Pons (tissue), 1 donor: ENCODE results near the gene ZBTB20.

Experiments
- DNase-seq: peaks from one replicate; pipeline ENCODE4 v3.0.0-alpha.2; 2016; ENCODE audit warnings: low spot score

The ZBTB20 gene

DNA sequence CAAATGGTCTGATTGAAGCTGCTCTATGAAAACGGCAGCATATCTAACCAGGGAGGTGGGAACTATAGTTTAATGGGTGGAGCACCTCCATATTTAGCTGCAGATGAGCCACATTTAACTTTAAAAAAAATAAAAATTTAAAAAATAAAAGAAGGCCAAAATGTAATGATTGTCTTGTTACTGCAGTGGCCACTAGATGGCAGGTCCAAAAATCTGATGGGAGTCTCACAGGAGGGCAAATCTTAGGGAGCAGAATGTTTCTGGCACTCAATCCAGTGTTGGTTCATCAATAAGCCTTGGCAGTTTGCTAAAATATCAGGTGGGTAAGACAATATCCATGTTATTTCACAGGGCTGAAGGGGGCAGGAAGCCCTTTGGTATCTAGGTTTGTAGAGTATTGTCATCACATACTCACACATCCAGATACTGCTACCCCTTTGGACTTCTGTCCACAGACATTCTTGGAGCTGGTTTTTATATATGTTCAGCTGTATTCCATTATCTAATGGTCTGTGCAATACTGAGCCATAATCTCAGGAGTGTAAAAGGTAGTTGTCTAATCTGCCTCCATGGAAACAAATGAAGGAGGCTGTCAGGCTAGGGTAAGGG, 619.9 kb downstream of the ZBTB20 start:
- DNase-seq: peak; percentile 14

DNA sequence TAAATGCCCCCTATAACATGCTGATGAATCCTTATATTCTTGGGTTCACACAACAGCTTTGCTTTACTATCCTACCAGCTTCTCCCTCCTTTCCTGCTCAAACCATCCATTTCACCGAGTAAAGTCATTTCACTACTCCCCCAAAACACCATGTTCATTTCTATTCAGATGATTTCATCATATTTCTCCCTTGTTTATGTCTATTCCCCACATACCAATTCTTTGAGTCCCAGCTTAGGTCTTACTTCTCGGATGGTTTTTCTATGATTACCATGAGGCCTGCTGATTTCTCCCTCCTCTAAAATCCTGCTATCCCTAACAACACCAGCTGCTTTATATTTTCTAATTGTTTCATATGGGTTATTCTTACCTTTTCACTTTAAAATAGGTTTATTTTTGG, 621.8 kb downstream of the ZBTB20 start:
- DNase-seq: no peak

DNA sequence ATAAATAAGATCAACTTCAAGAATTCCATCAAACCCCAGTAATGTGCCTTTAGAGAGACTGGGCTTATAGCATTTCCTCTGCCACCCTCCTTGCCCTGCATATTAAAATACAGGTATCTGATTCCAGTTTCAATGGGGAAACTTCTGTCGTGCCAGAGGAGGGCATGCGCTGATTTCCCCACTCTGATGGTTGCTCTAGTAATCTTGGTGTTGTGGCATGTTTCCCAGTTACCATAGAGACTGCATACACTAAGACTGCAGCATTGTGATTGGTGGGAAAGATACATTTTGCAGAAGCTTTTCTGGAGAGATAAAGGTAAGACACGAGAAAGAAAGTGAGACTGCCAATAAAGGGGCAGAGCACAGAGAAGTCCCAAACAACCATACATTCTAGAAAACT, 627.7 kb downstream of the ZBTB20 start:
- peak; percentile 27 for DNase-seq

DNA sequence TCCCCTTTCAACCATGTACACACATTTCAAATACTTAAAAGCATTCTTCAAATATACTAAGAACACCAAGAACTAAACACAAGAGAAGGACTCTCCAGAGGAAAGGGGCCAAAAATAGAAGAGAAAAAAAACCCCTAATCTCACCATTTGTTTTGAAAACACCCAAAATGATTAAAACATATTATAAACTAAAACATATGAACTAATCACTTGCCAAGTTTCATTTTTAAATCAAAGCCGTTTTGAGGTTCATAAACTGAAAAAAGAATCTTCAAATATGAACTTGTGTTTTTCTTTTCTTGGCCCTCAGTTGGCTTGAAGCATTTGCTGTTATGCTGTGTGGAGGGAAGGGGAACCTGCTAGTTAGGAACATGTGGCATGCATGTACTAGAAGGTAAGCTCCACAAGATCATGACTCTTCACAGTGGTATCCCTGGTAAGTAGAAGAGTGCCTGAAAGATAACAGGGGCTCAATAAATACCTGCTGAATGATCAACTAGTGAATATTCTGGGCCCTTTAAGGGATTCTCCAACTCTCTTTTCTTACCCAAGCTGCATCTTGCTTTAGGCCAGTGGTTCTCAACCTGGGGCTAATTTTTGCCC, 628.8 kb downstream of the ZBTB20 start:
- no peak for DNase-seq

DNA sequence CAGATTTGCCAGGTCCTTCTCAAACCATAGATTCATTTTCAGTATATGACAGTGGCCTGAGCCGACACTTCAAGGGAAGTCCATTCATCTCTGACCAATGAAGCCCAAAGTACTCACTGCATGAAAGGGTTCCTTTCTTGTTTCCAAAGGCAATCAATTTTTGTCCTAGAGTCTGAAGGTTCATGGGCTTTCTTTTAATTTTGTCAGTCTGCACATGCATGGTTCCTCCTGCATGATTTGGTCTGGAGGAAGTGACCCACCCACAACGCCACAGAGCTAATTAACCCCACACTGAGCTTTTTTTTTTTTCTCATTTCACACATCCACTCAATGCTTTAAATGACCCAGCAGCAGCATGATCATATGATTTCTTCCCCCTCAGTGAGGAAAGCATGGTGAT, 636.9 kb downstream of the ZBTB20 start:
- no peak for DNase-seq

DNA sequence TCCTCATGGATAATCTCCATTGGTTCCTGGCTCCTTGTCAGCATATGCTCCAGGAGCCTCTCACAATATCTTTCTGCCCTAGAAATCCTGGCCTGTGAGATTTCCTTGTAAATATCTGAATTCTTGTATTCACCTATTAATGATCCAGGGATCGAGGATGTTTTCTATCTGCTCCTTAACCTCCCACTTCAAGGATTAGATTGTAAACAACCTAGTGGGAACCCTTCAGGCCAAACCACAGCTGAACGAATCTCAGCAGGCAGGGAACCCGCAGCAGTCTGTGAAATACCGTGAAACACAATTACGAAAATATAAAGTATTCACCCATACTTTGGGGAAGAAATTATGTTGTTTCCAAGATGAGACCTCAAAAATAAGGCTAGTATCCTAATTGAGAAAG, 637.3 kb downstream of the ZBTB20 start:
- no peak for DNase-seq

DNA sequence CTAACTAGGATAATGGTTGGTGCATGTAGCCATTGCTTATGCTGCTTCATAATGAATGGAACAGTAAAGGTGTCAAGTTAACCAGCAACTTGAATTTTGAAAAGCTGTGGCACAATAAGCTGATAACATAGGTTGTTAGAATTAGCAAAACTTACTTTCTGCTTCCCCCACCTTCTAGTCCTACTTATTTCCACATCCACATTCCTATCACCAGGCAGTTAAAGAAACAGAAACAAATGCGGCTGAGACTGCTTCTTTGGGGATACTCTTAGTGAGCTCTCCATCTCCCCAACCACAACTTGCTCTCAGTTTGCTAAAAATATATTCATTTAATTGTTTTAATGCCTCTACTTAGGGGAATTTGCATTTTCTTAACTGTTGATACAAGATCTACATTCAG, 638.1 kb downstream of the ZBTB20 start:
- no peak for DNase-seq

DNA sequence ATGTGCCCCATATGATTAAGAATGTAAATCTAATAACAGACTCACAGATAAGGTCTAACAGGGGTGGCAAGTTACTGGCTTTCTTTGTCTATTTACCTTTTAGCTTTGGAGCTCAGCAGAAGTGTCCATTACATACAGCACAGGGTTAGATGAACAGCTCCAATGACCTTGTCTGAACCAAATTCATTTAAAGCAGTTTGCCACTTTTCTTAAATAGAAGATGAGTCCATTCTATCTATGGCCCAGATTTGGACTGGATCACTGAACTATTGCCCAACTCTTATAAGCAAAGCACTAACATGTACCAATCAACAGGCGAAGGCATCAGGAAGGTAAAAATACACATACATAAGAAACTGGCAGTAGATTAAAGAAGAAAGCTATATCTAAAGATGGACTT, 638.9 kb downstream of the ZBTB20 start:
- no peak for DNase-seq

DNA sequence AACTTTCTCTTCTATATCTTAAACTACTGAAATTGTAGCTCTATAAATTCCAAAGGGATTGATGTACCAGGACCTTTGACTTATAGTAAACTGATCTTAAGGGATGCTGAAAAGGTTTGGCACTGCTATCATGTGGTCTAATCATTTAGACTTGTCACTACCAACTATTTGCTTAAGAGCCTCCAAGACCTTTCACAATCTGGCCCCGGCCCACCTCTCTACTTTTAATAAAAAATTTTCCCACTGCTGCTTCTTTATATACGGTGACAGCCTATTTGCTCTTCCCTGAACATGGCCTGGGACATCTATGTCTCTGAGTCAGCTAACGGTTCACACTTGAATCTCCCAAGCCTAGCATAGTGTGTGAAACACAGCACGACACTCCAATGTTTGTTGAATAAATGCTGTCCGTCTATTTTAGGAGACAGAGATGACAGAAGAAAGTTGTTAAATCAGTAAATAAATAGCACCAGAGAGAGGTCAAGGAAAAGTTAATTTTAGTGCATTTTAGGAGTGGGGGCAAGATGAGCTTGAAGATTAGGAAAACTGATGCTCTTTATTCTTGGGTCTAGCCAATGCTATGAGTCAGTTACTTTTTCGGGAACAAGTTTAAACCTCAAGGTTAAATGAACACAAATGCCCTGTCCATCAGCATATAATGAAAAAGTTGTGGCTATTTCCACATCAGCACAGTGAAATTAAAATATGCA, 640.3 kb downstream of the ZBTB20 start:
- no peak for DNase-seq

DNA sequence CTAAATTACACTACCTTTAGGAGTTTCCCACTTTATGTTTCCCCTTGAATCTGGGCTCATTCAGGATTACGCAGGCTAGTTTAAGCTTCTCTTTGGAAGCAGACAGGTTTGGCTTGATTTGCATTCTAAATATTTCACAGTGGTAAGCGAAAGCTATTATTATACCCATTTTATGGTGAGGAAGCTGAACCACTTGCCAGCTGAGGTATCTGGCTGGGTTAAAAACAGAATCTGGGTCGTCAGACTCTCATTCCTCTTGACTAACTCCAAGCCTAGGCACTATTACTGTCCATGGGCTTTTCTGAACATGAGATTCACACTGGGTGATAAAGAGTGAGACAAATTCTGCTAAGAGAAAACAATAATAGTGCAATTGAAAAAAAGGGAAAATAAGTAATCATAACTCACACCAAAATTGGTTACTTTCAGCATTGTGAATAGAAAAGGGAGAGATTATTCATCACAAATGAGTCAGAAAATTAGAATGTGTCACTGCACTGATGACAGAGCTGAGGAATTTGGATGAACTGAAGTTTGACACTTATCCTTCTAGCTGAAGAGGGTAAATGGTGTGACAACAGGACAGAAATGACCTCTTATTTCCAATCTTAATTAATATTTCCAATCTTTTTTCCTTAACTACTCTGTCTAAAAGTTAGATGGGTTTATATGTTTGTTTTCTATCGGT, 642.0 kb downstream of the ZBTB20 start:
- no peak for DNase-seq

DNA sequence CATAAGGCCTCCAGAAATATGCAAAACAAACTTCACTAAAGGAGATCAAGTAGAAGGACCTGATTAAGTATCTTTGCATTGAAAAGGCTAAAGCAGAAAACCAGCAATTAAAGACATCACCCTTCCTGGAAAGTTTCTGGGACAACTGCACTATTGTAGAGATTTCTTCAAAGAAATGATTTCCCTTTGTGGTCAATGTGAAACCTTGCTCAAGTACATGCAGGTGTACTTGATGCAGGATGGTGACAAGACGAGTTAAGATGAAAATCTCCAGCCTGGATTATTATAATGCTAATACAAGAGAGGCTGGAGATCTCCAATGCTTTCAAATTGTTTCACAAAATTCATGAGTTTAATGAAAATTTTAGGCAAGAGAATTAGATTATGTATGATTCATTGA, 644.9 kb downstream of the ZBTB20 start:
- no peak for DNase-seq

DNA sequence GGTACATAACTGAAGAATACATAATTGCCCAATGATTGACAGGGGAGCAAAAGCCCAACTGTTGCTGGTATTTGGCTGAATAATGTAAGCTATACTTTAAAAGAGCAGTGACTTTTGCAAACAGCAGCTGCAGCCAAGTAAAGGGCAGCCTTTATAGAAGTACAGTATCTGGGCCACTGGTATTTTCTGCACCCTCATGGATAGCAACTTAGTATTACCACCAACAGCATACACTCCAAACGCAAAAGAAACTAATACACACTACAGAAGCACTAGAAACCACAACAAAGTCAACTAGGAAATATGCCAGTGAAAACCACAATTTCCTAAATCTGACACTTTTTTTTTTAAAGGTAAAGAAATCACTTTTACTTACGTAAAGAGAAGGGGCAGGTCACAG, 647.1 kb downstream of the ZBTB20 start:
- DNase-seq: no peak

DNA sequence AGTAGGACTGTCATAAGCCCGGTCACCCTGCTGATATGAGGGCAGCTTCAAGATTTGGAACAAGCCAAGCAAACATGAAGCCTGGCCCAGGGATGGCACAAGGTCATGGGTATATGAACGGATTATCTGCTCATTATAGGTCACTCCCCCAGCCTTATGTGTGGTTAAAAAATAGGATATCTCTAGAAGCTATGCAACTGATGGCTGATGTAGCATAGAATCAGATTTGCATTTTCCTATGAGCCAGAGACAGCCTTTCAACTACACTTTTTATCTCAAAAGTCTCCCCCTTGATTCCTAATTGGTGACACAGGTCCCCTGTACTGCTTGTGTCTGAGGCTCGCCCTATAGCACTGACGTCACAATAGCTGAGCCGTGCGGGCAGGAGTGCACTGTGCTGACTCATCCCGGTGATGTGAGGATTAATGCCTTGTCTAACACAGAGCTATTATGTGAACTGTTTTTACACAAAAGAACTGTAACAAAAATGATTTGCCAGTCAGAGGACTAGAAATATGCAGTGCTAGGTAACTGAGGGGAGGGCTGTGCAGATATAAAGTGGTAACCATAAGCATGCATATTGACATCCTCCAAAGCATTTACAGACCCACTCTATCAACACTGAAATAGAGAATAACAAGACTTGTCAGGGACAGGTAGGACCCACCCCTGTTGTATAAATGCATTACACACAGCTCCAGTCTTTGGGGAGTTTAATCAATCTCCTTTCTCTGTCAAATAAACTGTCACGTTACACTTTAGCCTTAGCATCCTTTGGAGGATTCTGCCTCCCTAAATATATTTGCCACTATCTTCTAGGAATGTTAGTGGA, 648.3 kb downstream of the ZBTB20 start:
- peak; percentile 65 for DNase-seq

DNA sequence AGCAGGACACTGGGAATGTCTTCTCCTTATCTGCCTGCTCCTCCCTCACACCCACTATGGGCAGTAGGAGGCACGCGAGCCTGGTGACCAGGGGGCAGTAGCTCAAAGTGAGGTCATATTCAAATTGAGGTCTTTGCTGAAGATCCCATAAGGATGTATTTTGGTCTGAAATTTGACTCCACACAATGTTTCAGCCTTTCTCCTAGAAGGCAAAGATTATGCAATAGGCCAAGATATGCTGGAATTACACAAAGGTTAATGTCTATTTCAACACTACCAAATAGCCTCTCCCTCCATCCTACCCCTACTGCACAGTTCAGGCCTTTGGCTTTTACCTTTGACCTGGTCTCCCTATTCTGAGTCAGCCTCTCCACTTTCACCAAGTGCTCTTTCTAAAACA, 650.2 kb downstream of the ZBTB20 start:
- DNase-seq: no peak

DNA sequence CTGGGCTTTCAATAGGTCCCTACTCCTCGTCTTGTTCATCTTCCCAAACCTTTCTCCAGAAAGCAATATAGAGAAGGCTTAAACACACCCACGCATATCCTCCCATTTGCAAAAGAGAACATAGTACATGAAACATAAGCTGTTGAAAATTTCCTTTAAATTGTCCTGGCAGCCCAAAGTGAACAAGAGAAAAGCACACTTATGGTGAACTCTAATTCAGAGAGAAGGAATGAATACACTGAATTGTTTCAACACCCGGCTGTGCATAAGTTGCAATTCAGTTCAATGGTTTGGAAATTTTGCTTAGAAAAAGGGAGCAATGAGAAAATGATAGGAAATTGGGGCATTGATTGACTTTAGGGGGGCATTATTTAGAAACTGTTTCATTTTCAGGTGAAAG, 650.6 kb downstream of the ZBTB20 start:
- peak; percentile 17 for DNase-seq

DNA sequence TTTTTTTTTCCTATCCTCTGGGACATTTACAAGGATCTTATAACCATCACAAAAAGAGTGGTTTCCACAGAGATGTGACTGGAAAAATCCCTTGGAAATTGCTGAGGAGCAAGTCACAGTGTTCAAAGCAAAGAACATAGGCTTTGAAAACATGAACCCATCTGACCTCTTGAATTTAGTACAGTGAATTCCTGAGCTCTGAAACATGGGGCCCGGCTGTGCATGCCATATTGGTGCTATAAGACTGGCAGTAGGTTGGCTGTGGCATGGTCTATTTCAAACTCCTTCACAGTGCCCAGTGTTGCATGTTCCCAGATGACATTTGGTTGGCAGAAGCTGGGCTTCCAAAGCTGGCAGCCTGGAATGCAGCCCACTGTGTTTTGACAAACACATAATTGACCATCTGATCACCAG, 651.1 kb downstream of the ZBTB20 start:
- peak; percentile 12 for DNase-seq

DNA sequence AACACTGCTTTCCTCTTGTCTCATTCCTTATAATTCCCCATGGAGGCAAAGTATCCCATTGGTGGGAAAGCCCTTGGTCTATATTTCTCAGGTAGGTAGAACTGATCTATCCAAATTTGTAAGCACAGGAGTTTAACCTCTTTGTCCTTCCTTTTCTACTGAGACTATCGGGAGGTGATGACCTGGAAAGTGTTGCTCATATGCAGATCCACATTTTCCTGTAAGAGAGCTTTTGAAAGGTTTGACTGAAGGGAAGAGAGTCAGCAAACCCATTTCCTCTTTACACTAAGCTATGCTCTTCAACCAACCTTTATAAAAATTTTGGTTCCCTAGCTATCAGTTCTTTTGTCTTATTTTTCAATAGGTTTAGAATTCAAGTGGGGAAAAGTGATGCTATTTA, 652.6 kb downstream of the ZBTB20 start:
- DNase-seq: no peak

DNA sequence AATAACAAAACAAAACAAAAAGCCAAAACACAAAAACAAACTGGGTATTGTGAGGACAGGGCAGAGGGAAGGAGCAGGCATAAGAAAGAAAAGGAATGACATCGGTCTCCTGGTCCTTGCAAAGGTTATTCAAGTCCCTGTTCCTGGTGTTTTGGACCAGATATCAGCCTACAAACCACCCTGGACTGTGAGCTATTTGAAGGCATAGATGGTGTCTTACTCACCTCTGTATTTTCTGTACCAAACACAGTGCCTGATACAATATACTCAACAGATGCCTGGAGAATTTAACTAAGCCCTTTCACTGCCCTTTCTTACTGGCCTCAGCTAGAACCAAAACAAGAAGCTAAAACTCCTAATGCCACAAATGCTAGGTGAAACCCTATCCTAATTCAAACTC, 656.3 kb downstream of the ZBTB20 start:
- DNase-seq: no peak

DNA sequence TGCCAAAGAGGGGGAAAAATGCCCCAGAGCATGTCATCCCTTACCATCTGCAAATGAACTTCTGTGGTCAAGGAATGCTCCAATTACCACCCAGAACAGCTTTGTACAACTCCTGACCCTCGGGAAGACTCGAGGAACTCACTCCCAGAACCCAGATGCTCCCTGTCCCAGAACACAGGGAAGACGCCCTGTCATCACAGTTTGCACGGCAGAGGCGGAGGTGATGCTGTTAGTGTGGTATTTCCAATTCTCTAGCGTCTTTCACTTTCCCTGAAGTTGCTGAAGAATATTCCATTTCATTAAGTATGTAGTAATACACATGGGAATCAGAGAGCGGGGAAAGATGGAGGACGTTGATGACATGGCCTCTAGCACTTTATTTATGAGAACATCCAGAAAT, 659.6 kb downstream of the ZBTB20 start:
- DNase-seq: no peak

DNA sequence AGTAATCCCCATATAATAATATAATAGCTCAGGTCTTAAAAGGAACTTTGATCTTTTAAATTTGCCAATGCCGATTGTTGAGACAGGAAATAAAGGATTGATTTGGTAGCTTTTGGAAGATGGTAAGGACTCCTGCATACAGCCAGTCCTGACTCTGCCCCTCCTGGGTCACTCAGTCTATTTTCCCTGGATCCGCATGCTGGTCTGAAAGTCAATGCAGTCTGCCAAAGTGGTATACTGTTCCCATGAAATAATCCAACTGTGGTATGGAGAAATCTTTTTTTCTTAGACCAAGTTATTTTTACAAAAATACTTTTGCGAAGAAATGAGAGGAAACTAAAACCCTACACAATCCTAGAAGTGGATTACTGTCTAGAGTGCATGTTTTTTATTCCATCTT, 662.2 kb downstream of the ZBTB20 start:
- DNase-seq: no peak

DNA sequence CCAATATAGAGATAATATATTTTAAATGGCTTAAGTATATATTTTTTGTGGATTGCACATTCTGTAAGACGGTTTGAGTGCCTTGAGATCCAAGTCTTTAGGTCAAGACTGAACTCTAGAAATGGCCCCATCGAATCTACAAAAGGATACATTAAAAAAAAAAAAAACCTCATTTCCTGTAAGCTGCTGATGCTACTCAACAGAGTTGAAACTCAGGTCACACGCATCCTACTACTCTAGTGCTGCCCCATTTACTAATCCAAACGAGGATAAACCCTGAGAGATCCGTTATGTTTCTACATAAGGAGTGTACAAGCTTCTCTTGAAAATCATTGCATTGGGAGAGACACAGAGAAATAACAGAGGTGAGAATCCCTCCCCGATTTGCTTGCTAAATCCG, 666.0 kb downstream of the ZBTB20 start:
- no peak for DNase-seq

DNA sequence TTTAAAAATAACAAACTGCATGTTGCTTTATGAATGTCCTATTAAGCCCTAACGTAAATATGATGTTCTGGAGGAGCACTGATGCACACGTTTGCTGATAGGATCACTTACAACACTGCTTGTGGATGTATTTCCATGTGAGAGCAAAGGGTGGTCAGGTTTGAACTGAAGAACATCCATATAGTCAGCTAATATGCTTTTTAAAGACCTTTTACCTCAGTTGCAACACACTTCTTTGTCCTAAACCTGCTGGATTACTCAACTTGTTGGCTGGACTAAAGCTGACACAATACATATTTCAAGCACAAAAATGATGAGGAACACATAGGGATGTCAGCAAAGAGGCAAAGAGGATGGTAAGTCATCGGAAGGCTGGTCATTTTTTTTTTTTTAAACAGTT, 666.6 kb downstream of the ZBTB20 start:
- no peak for DNase-seq
